NCI-H2171 (cell line): ENCODE results near the gene FUT1.
"Not testable (repeated sequence)": the region's sequence is repeated elsewhere in the genome, so short reads cannot be mapped to it uniquely, and the experiment has no call there.

Source experiments
- DNase-seq: peaks from one replicate; lab custom pipeline; 2025; lab: John Stamatoyannopoulos, UW

Gene FUT1

GRCh38 chr19:48718106-48718505 is 34.3 kb downstream of the FUT1 start:
- DNase-seq: not testable (repeated sequence)

- DNase-seq: peak; percentile 28
These were observed 35.7 kb downstream of the FUT1 start for GRCh38 chr19:48716562-48717291.

- no peak for DNase-seq
These were observed 36.7 kb downstream of the FUT1 start for GRCh38 chr19:48715681-48716171.

GRCh38 chr19:48714759-48715675 is 37.4 kb downstream of the FUT1 start:
- DNase-seq: no peak

GRCh38 chr19:48713864-48714755 is 38.3 kb downstream of the FUT1 start:
- peak; percentile 98 for DNase-seq

- no peak for DNase-seq
These were observed 39.2 kb downstream of the FUT1 start for GRCh38 chr19:48713041-48713863.

- DNase-seq: no peak
These were observed 41.3 kb downstream of the FUT1 start for GRCh38 chr19:48711106-48711662.

GRCh38 chr19:48708471-48708870 is 44.0 kb downstream of the FUT1 start:
- DNase-seq: no peak

GRCh38 chr19:48705431-48705830 is 47.0 kb downstream of the FUT1 start:
- no peak for DNase-seq

GRCh38 chr19:48703316-48703715 is 49.1 kb downstream of the FUT1 start:
- DNase-seq: no peak

GRCh38 chr19:48702701-48703100 is 49.7 kb downstream of the FUT1 start:
- DNase-seq: no peak

GRCh38 chr19:48698046-48698445 is 54.4 kb downstream of the FUT1 start:
- DNase-seq: no peak
